Activated CD4-positive, alpha-beta T cell treated with anti-CD3 and anti-CD28 coated beads, Interleukin-2, amount 50 U/mL, for 4 hours (primary cell): ENCODE measurements around the gene TLDC2.
A peak's percentile ranks its signal among the peaks of the same experiment; 100 is the strongest.

ENCODE experiments used
- DNase-seq, 2 experiments: peaks; one replicate each; pipeline ENCODE4 v3.0.0-alpha.2; 2020

The TLDC2 gene

DNA sequence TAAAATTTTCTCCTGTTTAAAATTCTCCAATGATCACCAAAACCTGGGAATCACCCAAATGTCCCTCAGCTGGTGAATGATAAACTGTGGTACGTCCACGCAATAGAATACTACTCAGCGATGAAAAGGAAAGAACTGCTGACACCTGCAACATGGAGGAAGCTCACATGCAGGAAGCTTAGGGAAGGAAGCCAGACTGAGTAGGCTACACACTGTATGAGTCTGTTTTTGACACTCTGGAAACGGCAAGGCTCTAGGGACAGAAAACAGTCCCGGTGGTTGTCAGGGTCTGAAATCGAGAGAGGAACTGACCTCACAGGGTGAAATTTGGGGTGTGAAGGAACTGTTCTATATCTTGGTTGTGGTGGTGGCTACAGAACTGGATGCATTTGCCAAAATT, 25.2 kb upstream of the TLDC2 start:
- DNase-seq = no peak

DNA sequence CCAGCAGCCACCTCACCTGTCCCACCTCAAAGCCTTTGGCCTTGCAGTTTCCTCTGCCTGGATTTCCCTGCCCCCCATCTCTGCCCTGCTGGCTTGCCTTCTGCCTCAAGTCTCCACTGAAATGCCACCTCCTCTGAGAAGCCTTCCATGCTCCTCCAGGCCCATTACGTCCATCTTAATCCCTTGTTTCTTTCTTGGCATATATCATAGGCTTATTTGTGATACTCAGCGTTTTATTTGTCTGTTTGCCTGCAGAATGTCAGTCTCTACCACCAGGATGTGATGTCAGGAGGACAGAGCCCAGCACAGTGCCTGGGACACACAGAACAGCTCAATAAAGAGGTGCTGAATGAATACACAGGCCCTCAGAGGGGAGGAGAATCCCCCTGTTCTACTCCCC, 24.4 kb upstream of the TLDC2 start:
- DNase-seq = no peak

DNA sequence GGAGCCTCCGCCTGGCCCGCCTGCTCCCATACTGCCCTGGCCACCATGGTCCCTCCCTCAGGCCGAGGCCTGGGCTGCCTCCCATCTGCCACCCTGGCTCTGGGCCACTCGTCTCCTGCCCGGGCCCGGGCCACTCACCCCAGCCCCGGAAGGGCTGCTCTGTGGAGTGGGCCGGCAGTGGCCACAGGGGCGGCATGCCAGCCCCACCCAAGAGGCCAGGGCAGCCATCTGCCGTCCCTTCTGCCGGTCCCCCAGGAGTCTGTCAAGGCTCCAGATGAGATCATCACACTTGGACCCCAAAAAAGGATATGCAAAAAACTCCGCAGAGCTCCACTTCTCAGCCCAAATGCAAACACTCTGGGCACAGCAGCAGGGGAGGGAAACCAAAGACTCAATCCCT, 23.8 kb upstream of the TLDC2 start:
- DNase-seq = no peak

DNA sequence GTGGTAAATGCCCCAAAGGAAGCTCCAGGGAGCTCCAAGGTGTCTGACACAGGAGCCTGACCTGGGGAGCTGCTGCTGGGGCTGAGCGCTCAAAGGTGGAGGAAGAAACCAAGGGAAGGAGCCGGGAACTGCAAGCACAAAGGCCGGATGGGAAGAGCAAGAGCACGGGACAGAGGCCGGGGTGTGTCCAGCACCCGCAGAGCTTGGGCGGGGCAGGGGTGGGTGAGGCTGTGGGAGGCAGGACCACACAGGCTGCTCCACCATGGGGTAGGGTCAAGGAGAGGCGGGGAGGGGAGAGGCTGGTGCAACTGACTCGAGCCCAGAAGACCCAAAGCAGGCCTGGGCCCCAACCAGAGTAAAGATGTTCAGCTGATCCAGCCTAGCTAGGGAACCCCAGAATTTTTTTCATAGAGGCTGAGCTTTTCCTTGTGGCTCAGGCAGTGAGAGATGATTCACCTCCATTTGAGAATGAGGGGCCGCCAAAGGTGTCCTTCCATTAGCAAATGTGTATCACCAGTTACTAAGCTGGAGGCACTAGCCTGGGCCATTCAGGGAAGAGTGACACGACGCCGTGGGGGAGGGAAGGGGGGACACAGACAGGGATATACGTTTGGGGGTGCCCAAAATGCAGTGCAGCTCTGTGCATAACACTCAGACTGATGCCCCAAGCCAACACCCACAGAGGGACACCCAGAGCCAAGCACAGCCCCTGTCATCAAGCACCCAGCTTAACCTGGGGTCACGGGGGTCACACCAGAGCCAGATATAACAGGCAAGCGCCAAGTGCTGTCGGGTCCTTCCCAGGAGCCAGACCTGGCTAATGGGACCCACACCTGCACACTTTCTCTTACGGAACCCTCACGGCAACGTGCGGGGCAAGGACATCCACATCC, 21.3 kb upstream of the TLDC2 start:
- no peak for DNase-seq

DNA sequence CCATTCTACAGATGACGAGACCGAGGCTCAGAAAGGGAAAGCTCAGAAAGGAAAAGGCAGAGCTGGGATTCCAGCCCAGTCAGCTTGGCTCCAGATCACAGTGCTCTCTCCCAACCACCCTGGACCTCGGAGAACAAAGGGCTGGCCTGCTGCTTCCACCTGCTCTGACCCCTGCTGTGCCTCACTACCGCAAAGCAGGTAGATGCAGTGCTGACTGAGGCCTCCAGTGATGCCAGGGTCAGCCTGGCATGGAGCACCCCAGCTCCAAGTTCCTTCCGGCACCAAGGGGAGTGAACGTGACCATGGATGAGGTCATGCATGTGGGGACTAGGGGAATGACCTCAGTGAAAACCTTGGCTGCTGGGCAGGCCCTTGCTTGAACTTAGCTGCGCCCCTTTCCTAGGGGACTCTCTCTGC, 20.7 kb upstream of the TLDC2 start:
- no peak for DNase-seq

DNA sequence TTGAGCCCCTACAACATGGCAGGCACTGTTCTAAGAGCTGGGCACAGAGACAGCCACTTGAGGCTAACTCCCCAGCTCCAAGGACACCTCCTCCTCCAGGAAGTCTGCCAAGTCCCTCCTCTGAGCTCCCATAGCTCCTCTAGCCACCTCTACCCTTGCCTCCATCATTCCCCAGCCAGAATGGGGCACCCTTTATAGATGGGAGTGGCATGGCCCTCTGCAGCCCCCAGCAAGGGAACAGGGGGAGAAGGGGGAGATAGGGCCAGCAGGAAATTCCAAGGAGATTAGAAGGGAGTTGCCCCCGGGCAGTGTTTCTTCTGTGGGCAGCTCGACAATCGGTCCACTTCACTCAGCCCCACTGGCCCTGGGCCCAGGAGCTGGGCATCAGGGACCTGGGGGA, 19.7 kb upstream of the TLDC2 start:
- no peak for DNase-seq

DNA sequence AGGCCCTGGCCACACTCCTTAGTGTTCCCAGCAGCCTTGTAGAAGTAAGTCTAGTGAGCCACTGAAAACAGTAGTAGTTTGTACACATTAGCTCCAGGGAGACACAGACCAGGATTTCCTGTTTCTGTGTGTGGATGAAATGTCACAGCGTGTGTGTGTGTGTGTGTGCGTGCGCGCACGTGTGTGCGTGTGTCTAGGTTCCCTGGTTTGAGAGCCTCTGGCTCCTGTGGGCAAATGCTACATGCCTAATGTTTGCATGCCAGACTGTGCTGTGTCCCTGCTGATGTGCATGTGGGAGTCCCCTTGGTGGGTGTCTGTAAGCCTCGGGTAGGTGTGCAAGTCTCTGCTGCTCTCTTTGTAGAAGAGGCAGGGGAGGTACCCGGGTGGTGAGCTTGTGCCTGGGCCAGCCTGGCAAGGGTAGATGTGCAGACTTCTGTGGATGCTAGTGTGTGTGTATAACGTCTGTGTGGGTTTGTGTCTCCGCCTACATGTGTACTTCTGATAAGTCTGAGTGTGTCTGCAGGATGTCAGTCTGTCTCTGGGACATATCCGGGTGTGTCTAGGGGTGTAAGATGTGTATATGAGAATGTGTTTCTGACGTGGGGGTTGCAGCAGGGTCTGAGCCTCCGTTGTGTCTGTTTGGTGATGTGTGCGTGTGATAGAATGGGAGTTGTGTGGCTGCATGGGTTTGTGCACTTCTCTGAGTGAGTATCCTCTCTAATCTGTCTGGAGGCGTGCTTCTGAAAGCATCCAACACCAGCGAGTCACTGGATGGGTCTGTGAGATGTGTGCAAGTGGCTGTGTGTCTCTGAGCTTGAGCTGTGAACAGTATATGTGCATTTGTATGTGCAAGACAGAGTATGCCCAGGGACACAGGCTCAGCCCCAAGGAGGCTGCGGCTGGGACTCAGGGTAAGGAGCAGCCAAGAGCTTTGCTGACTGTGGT, 19.0 kb upstream of the TLDC2 start:
- peak; percentile 12 to 22 for DNase-seq

DNA sequence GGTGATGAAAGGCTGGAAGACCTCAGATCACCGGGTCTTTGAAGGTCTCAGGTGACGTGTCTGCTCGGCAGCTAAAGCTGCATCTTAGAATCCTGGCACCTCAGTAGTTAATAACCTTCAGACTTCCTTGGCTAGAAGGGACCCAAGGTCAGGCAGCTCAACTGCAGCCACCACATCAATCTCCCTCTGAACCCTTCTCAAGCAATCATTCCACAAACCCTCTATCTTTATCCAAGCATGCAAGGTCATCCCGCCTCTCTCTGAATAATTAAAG, 16.7 kb upstream of the TLDC2 start:
- DNase-seq = no peak

DNA sequence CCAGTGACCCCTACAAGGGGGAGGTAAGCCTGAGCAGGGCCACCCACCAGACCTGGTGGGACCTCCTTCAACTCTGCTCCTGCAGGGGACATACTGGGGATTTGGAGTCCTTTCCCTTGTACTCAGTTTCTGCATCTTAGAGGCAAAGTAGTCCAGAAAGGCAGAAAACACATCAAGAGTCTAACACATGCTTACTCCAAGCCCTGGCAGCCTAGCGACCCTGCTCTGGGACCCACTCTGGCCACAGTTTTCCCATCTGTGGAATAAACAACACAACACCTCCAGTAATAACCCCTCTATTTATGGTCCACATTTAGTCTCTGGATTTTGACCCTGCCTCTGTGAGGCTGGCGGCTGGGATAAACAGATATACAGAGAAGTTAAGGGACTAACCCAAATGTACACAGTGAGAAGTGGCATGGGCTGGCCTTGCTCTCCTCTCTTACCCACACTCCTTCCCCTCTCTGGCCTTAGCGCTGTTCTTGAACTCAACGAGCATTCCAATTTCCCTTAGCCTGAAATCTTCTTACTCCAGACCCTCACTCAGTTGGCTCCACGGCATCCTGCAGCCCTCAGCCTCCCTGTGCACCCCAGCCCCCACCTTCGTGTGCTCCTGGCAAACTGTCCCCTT, 16.1 kb upstream of the TLDC2 start:
- DNase-seq = no peak

DNA sequence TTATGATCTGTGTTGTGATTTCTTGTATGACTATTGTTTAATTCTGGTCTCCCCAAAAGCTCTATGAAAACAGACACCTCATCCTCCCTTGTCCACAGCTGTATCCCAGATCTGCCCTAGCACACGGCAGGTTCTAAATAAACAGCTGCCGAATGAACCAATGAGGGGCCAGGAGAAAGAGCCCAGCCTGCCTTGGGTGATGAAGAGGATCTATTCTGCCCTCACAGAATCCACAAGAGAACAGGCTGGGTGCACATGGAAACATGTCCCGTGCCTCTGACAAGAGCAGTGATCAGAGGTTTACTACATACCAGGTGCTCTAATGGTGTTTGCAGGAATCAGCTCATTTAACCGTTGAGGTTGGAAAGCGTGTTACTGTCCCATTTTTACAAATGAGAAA, 15.6 kb upstream of the TLDC2 start:
- DNase-seq = no peak

DNA sequence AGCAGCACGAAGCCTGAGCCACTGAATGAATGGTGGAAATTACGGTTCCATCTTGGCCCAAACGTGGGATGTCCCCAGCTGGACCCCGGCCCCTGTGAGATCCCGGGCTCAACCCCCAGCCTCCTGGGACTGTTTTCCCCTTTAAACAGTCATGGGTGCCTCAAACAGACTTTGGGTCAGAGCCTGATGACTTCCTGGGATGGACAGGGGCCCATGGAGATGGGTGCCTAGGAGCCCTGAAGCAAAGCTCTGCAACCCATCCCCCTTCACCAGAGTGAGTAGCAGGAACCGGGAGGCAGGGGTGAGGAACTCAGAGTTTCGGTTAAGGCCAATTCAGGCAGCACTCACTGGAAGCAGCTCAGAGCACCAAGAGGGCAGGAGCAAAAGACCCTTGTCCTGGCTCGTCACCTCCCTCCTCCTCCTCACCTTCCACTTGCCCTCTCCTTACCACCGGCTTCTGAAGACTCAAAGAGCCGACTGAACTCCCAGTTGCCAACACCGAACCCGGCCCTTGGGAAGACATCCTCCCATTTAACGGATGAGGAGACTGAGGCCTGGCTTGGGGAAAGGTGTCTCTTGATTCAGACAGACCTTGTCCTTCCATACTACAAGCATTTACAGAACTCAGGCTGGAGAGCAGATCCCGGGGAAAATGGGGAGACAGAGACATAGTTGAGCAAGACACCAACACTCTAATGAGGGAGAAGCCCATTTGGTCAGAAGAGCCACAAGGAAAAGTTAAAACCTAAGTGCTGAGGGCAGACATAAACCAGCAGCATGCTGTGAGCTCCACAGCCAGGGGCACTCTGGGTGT, 14.9 kb upstream of the TLDC2 start:
- no peak for DNase-seq

DNA sequence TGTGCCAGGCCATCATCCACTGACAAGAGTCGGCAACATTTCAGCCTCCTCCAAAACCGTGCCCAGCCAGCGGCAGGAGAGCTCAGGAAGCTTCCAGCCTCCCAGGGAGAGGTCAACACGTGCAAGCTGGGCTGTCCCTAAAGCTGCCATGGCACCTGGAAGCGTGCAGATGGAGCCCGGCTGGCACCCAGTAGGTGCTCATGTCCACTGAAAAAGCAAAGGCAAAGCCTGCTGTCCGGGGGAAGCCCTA, 14.4 kb upstream of the TLDC2 start:
- DNase-seq = no peak

DNA sequence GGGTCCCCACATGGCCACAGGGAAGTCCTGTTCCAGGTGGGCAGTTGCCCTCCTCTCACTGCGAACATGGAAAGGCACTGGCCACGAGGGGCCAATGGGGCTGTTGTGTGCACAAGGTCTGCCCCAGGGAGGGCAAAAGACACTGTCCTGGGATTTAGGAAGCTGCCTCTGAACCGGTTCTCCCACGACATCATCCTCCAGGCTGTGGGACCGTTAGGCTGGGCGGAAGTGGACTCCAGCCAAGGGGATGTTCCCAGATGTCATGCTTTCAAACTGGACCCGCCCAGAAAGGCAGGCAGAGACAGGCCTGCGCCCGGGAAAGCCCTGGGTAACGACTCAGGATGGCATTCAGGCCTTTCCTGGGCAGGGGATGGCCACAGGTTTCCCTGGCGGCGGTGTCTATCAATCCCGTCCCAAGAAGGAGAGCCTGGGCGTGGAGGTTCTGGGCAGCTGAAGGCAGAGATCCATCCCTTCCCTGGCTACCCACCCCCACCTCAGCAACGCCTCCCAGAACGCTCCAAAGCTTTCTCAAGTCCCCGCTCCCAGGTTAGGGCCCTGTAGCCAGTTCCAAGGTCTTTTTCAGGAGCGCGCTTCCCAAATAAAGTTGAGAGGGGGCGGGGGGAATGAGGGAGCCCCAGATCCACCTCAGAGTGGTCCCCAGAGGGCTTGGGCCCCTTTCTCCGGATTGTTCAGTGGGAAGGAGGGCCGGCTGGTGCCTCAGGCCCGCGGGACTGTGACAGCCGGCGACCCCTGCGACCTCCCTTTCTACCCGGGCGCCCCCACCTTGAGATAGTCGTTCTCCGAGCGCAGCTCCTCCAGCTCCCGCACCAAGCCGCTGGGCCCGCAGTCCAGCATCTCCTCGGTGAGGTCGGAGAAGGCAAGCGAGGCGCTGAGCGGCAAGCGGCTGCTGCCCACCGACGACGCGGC, 13.8 kb upstream of the TLDC2 start:
- no peak for DNase-seq

DNA sequence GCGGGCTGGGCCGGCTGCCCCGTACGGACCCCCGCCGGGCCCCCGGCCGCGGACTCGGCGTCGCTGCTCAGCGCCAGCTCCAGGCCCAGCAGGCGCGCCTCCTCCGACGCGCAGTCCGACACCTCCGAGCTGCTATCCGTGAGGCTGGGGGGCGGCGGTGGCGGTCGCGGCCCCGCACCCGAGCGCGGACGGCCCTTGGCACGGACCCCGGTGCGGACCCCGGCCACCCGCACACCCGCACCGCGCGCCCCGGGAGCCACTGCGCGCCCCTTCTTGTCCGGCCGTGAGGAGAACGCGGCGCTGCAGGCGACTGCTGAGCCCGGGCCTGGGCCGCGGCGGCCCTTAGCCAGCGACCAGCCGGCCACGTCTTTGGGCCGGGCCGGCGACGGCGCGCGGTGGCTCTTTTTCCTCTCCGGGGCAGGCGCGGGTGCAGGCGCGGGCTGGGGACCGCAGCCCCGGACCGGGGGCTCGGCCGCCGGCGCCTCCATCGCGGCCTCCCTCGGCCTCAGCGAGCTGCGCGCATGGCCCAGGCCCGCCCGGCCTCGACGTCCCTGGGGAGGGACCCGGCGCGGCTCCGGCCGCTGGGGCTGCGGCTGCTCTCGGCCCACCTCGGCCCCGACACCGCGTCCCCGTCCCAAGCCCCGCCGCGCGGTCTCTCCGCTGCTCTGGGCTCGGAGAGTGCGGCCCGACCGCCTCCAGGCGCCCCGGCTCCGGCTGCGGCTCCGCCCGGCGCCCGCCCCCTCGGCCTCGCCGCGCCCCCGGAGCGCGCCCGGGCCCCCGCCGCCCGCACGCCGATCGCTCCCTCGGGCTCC, 12.9 kb upstream of the TLDC2 start:
- DNase-seq = no peak

DNA sequence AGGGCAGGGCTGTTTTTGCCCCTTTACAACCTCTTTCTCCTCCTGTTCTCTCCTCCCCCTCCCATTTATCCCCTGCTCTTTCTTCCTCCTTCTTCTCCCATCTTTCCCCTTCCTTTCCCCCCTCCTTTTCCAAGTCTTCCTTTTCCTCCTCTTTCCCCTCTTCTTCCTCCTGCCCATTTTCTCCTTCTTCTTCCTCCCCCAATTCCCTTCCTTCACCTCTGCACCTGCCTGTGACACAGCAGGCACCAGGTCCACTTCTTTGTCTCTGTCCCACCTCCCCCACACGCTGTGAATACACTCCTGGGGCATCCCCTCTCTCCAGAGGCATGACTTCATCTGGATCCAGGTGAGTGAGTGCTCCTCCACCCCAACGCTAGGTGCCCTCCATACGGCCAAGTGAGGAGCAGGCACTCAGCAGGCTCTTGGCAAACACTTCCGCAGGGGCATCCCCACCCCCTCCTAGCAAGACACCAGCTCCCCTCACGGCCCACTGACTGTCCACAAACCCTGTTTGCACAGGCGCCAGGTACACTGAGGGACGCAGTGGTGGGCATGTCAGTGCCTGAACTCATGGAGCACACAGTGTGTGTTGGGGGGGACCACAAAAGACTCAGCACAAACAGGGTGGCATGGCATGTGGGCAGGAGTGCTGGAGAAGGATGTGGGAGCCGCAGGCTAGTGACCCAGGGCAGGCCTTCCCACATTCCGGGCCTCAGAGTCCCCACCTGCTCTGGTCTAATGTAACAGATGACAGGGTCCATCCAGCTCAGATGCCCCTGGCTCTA, 10.7 kb upstream of the TLDC2 start:
- DNase-seq = no peak

DNA sequence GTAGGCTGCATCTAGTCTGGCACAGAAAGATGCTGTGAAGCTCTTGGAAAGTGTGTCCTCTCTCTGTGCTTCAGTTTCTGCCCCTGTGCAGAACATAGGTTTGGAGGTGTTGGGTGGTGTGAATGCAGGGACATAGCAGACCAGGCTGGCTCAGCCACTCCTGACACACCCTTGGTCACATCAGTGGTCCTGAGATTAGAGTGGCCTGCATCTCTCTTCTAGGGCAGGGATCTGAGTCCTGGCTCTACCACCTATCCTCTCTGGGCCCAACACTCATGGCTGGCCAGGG, 10.1 kb upstream of the TLDC2 start:
- no peak for DNase-seq

DNA sequence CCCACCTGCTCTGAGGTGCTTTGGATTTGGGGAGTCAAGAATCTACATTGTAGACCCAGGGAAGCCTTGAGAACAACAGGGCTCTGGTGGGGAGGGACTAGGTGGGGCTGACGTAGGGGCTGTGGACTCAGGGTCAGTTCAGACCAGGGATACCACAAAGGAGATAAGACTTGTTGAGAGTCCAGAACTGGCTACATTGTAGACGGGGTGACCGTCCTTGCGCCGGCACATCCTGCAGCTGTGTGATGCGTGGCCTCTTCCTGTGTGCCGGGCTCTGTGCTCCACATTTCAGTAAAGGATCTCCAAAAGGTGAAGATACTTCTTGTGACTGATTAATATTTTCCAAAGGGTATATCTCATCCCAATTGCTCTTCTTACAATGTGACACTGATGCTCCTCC, 9.8 kb upstream of the TLDC2 start:
- DNase-seq = no peak

DNA sequence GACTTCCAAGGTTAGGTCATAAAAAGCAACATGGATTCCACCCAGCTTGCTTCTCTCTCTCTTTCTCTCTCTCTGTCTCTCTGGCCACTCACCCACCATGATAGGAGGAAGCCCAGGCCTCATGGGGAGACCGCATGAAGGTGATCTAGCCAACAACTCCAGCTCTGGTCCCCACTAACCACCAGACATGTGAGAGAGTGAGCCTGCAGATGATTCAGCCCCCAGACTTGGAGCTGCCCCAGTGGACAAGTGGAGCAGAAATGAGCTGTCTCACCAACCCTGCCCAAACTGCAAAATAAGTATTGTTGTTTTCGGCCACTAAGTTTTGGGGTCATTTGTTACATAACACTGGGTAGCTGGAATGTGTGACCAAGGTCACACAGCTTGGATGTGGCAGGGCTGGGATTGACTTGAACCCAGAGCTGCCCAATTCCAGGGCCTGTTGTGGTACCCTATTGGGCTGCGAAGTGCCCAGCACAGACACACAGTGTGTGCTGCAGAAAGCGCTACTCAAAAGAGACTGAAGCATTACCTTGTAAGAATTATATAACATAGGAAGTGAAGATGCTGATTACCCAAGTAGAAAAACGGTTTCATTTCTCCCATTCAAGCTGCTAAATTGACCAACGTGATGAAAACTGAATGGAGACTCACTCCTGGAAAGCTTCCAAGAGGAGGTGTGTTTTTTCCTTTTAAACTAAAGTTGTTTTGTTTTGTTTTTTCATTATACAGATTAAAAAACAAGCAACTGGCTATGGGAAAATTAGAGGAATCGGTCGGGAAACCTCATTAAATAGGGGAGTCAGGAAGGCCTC, 9.1 kb upstream of the TLDC2 start:
- no peak for DNase-seq
